NCI-H1694 treated with DMSO at 0.1 percent for 48 hours (cell line): ENCODE results near the gene CEP55.
"Not testable (repeated sequence)": the region's sequence is repeated elsewhere in the genome, so short reads cannot be mapped to it uniquely, and the experiment has no call there.

Source experiments
- DNase-seq: peaks from one replicate; lab custom pipeline; 2025; lab: John Stamatoyannopoulos, UW

The CEP55 gene

GRCh38 chr10:93513091-93513490 lies 16.7 kb downstream of the CEP55 start:
- DNase-seq = no peak

- peak; percentile 10 for DNase-seq
These were observed 18.1 kb downstream of the CEP55 start for GRCh38 chr10:93514521-93514920.

DNA sequence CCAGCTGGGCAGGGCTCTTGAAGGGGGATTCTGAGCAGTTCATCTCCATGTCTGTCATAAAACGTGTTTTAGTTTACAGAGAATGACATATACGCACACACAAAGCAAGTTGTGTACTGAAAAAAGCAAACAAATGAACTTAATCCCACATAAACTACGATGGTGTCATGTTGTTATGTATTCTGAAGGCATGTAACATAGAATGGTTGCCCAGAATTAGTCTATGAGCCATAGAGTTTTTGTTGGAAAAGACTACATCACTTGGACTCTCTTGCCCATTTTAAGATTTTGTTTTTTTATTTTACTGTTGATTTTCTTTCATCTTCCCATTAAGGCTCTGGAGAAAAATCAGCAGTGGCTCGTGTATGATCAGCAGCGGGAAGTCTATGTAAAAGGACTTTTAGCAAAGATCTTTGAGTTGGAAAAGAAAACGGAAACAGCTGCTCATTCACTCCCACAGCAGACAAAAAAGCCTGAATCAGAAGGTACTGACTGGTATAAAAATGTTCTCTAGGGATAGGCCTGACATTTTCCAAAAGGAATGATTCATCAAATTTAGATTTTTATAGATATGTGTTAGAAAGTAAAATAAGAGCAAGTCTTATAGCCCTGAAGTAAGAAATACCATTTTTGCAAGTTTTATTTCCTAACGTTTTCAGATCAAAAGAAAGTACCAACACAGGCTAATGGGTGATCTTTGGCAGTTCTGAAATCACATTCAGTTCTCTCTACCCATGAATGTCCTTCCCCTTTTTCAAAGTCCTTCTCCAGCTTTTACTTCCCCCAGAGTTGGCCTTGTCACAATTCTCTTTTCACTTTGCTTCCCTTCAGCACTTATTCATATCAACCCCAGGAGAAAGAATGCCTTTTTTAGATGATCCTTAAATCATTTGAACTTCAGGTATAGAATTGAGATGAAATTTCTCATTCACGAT lies 18.9 kb downstream of the CEP55 start:
- DNase-seq = no peak

DNA sequence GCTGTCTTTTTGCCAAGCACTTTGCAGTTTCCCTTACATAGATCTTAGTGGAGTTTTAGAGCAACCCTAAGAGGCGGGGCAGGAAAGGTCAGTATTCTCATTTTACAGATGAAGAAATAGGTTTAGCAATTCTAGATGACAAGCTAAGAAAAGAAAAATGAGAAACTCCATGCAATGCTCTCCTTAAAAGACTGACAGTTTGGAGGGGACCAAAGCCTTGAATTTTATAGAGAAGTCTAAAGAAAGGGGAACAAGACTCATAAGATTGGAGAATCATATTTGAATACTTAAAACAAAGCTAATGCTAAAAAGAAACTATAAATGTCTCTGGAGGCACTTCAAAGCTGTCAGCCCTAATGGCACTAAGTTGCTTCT lies 19.6 kb downstream of the CEP55 start:
- DNase-seq = no peak

DNA sequence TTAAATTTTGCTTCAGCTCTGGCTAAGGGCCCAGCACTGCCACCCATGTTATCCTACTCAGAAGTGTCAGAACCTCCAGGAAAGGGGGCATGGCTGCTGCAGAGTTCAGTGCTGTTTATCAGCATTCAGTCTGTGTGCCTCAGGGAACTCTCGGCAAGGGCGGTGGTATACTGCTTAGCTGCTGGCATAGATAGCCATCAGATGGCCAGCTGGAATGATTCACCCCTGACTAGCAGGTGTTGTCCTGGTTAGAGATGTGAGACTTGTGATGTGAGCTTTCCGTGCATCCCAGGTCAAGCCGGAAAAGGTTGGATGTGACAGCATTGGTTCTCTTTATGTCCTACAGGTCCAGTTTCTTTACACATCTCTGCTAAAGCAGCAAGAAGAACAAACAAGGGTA lies 22.1 kb downstream of the CEP55 start:
- no peak for DNase-seq

DNA sequence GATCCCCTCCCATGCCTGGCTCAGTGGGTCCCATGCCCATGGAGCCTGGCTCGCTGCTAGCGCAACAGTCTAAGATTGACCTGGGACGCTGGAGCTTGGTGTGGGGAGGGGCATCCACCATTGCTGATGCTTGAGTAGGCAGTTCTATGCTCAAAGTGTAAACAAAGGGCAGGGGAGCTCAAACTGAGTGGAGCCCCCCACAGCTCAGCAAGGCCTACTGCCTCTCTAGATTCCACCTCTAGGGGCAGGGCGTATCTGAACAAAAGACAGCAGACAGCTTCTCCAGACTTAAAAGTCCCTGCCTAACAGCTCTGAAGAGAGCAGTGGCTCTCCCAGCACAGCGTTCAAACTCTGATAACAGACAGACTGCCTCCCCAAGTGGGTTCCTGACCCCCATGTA lies 38.9 kb downstream of the CEP55 start:
- no peak for DNase-seq

- DNase-seq = not testable (repeated sequence)
These were observed 44.5 kb downstream of the CEP55 start for GRCh38 chr10:93540871-93541270.

GRCh38 chr10:93541402-93542357 lies 45.3 kb downstream of the CEP55 start:
- peak; percentile 66 for DNase-seq

- DNase-seq = peak; percentile 66
These were observed 46.0 kb downstream of the CEP55 start for GRCh38 chr10:93542358-93542791.

- not testable (repeated sequence) for DNase-seq
These were observed 50.6 kb downstream of the CEP55 start for GRCh38 chr10:93546995-93547394.

DNA sequence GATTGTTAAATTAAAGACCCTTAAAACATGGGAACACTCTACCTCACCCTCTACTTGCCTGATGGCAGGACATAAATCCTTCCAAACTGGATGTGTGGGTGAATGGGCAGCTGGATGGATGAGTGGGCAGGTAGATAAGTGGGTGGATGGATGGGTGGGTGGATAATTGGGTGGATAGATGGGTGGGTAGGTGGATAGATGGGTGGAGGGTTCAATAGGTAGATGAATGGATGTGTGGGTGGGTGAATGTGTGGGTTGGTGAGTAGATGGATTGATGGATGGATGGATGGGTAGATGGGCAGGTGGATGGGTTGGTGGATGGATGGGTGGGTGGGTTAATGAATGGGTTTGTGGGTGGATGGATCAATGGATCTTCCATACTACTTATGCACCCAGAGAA lies 51.1 kb downstream of the CEP55 start:
- DNase-seq = no peak

DNA sequence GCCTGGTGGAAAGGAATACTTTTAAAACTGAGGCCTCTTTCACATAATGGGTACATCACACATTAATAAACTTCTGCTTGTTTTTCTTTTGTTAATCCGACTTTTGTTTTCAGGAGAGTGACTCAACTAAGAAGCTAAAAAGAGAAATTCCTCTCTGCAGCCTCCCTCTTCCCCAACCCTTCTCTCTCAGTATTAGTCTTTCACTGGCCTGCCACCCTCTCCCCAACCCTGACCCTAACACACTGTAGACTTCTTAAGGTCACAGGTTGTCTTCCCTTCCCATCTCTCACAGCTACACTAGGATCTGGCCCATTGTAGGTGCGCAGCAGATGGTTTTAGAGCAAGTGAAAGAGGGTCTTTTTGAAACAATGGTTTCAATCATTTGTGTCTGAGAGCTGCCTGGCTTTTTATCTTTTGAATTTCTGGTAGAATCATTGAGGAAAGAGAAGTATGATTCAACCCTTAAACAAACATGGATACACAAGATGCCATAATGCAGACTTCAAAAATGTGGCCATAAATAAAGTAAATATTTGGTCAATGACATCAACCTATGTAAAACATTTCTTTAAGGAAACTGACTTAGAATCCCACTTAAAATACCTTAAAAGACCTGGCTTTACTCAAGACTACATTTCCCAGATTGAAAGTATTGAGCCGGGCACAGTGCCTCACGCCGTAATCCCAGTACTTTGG lies 52.1 kb downstream of the CEP55 start:
- no peak for DNase-seq

GRCh38 chr10:93550606-93551005 lies 54.2 kb downstream of the CEP55 start:
- DNase-seq = no peak

- DNase-seq = no peak
These were observed 56.4 kb downstream of the CEP55 start for GRCh38 chr10:93552780-93553179.

DNA sequence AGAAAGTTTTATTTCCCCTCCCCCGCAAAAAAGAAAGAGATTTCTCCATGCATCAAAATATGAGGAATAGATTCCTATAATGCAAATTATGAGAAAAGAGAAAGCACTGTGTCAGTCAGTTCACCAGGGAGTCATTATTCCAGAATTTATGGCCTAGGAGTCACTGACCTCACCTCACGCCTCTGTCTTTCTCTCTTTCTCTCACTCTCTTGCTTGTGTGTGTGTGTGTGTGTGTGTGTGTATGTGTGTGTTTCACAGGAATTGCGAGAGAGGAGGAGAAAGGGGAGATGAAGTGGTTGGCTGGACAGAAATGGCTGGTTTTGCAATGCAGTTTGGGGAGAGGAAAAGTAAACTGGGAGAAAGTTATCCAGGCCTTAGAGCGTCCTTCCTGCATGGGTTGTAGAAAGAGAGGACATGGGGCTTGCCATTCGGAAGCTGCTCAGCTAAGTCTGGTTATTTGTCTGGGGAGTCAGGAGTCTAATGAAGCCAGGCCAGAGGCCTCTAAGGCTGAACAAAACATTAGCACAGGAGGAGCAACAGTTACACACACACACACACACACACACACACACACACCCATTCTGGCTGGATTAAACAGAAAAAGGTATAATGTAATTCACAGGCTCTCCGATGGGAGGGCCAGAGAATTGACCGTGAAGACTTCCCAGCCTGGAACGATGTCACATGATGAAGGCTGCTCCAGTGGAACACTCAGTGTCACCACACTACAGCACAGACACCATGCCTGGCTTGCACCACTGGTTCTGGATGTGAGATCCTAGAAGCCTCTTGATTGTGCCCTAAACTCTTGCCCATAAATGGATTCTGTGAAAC lies 57.3 kb downstream of the CEP55 start:
- DNase-seq = no peak

- DNase-seq = no peak
These were observed 57.9 kb downstream of the CEP55 start for GRCh38 chr10:93554316-93554663.

DNA sequence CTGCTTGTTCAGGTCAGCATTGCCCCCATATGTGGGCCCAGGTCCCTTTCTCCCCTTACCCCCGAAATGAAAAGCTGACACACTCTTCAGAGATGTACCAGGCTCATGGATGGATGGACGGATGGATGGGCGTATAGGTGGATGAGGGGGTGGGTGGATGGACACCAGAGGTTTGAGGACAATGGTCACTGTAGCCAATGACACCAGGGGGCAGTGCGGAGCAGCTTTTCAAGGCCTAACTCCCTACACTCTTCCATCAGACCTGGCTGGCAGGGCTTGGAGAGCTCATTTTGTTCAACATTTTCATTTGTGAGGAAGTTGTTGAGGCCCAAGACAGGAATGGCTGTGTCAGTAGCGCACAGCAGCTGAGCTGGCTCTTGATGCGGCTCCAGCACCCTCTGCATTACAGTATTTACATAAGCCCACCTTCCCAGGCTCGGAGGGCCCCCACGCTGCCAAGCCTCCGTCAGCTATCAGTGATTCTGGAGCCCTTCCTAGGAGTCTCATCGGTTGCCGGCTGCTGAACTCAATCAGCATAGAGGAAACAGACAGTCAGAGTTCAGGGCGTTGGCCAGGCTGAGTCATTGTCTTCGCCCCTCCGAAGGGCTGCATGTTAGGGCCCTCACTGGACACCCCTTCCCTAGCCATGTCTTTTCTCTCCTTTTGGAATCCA lies 58.5 kb downstream of the CEP55 start:
- peak; percentile 51 for DNase-seq

- no peak for DNase-seq
These were observed 63.1 kb downstream of the CEP55 start for GRCh38 chr10:93559490-93559889.

DNA sequence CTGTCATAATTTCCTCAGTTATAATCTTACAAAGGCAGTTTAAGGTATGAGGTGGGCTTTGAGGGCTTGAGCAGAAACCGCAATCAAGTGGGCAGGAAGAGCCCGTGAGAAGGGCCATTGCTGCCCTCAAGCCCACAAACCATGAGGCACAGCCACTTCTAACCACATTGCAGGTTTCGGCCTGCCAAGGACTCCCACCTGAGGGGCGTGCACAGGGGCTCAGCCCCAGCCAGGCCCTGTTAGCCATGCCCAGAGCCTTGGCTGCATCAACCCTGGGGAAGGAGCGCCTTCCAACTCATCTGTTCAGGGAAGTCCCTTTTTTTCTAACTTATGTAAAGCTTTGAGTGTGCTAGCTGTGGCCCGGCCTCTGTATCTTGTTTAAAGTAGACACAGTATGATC lies 64.1 kb downstream of the CEP55 start:
- DNase-seq = no peak

- no peak for DNase-seq
These were observed 69.0 kb downstream of the CEP55 start for GRCh38 chr10:93565446-93565845.
